SK-N-SH (cell line): ENCODE results near the gene PRKN. TPM values are rescaled to one million over a fixed set of nuclear protein-coding genes. Genes with fewer than 3 reads are reported as not detected.

ENCODE experiments used
- CTCF ChIA-PET: fragments of 300-600, 350-600 bp; formaldehyde crosslinking; extraction: SDS; loops from one replicate; lab custom pipeline; 2021; lab: Yijun Ruan, JAX
- POLR2A ChIA-PET: fragments of 350-600 bp; sonication (Branson Sonifier 250); formaldehyde crosslinking; extraction: SDS; loops from one replicate; lab custom pipeline; 2020; ENCODE audit warnings: antibody characterized with exemption, inconsistent platforms; lab: Yijun Ruan, JAX
- DNase-seq: peaks from one replicate; pipeline ENCODE4 v3.0.0; 2012
- H2AFZ ChIP-seq: fragments of 200-600 bp; sonication (generic); 2 replicates; pipeline ENCODE4 v1.8.1; 2016; ENCODE audit warnings: antibody characterized with exemption, mild to moderate bottlenecking, low read depth
- H3F3A ChIP-seq: fragments of 200-600 bp; sonication (generic); replicated peaks from 2 replicates; pipeline ENCODE3; 2016; ENCODE audit warnings: antibody characterized with exemption, mild to moderate bottlenecking; ENCODE audit not compliant: insufficient read depth
- H3K27ac ChIP-seq, 2 experiments: fragments of 200-500 bp in 1 of 2; fragments of 200-600 bp in 1 of 2; sonication (Bioruptor generic) in 1 of 2; sonication (generic), shearing (Covaris generic) in 1 of 2; 2 replicates each; pipeline versions ENCODE4 v1.5.1 to v1.6.1; 2014 to 2016; ENCODE audit warnings: low read depth in 2 of 2, inconsistent platforms in 1 of 2, low read length in 1 of 2, mild to moderate bottlenecking in 1 of 2, mixed read lengths in 1 of 2
- H3K27me3 ChIP-seq: fragments of 200-600 bp; sonication (generic), shearing (Covaris generic); 2 replicates; pipeline ENCODE4 v1.6.1; 2016; ENCODE audit warnings: mixed run types; ENCODE audit not compliant: insufficient read depth
- H3K36me3 ChIP-seq, 2 experiments: fragments of 200-500 bp in 1 of 2; fragments of 200-600 bp in 1 of 2; sonication (Bioruptor generic) in 1 of 2; sonication (generic) in 1 of 2; replicated peaks in 1 of 2; 2 replicates each; pipeline versions ENCODE3 to v1.5.1; 2014 to 2016; ENCODE audit warnings: low read length in 1 of 2, mild to moderate bottlenecking in 1 of 2; ENCODE audit not compliant: insufficient read depth in 2 of 2, control insufficient read depth in 1 of 2
- H3K4me1 ChIP-seq, 2 experiments: fragments of 200-500 bp in 1 of 2; fragments of 200-600 bp in 1 of 2; sonication (Bioruptor generic) in 1 of 2; sonication (generic), shearing (Covaris generic) in 1 of 2; 2 replicates each; pipeline versions ENCODE4 v1.5.1 to v1.6.1; 2014 to 2016; ENCODE audit warnings: low read depth in 1 of 2, low read length in 1 of 2, mixed run types in 1 of 2; ENCODE audit not compliant: insufficient read depth in 2 of 2, control insufficient read depth in 1 of 2
- H3K4me2 ChIP-seq: fragments of 200-600 bp; sonication (generic), shearing (Covaris generic); 2 replicates; pipeline ENCODE4 v1.6.1; 2017; ENCODE audit warnings: mixed run types
- H3K4me3 ChIP-seq, 2 experiments: fragments of 200-500 bp in 1 of 2; fragments of 200-600 bp in 1 of 2; sonication (Bioruptor generic) in 1 of 2; sonication (generic), shearing (Covaris generic) in 1 of 2; 2 replicates each; pipeline versions ENCODE4 v1.5.1 to v1.8.1; 2014 to 2016; ENCODE audit warnings: low read depth in 2 of 2, inconsistent platforms in 1 of 2, low read length in 1 of 2, mild to moderate bottlenecking in 1 of 2, mixed read lengths in 1 of 2, moderate library complexity in 1 of 2
- H3K79me2 ChIP-seq: fragments of 200-600 bp; sonication (generic); 2 replicates; pipeline ENCODE4 v1.8.1; 2017; ENCODE audit warnings: mild to moderate bottlenecking; ENCODE audit not compliant: insufficient read depth
- H3K9ac ChIP-seq: fragments of 200-600 bp; sonication (generic); 2 replicates; pipeline ENCODE4 v1.6.1; 2017; ENCODE audit warnings: mixed run types
- H3K9me2 ChIP-seq: fragments of 200-600 bp; sonication (generic); 2 replicates; pipeline ENCODE4 v1.6.1; 2017; ENCODE audit warnings: mixed run types
- H3K9me3 ChIP-seq: fragments of 200-600 bp; sonication (generic); 2 replicates; pipeline ENCODE4 v1.6.1; 2017; ENCODE audit warnings: mixed run types, mild to moderate bottlenecking, moderate library complexity
- H4K20me1 ChIP-seq: fragments of 200-600 bp; sonication (generic); 2 replicates; pipeline ENCODE4 v1.6.1; 2017; ENCODE audit warnings: mild to moderate bottlenecking, mixed run types; ENCODE audit not compliant: insufficient read depth
- FOXJ3 ChIP-seq: sonication (generic); formaldehyde crosslinking; IDR thresholded peaks from 2 replicates; pipeline ENCODE4 v1.5.1; 2020; ENCODE audit warnings: mild to moderate bottlenecking, missing genetic modification reagents
- GATA2 ChIP-seq: sonication (generic); formaldehyde crosslinking; IDR thresholded peaks from 2 replicates; pipeline ENCODE4 v1.5.0; 2020; ENCODE audit warnings: mild to moderate bottlenecking, missing genetic modification reagents
- IRF3 ChIP-seq: fragments of 150-350 bp; IDR thresholded peaks from 2 replicates; pipeline ENCODE4 v1.6.1; 2016; ENCODE audit warnings: mild to moderate bottlenecking, low read depth, low read length
- MEF2A ChIP-seq: IDR thresholded peaks from 2 replicates; pipeline ENCODE4 v1.4.0; 2012; ENCODE audit warnings: low read depth, borderline replicate concordance
- MXI1 ChIP-seq: IDR thresholded peaks from 2 replicates; pipeline ENCODE4 v1.6.1; 2012; ENCODE audit warnings: mild to moderate bottlenecking, low read depth, low read length, improper control_type of control experiment
- NFIC ChIP-seq: IDR thresholded peaks from 2 replicates; pipeline ENCODE4 v1.4.0; 2012; ENCODE audit warnings: borderline replicate concordance
- RCOR1 ChIP-seq: fragments of 150-350 bp; IDR thresholded peaks from 2 replicates; pipeline ENCODE4 v1.6.1; 2017; ENCODE audit warnings: antibody characterized with exemption, low read length
- RXRA ChIP-seq: IDR thresholded peaks from 2 replicates; pipeline ENCODE4 v1.4.0; 2012; ENCODE audit warnings: low read depth, mild to moderate bottlenecking, borderline replicate concordance
- TCF12 ChIP-seq: IDR thresholded peaks from 2 replicates; pipeline ENCODE4 v1.4.0; 2012
- YY1 ChIP-seq: IDR thresholded peaks from 2 replicates; pipeline ENCODE4 v1.4.0; 2012; ENCODE audit warnings: low read depth, mild to moderate bottlenecking
- ZBTB33 ChIP-seq: IDR thresholded peaks from 2 replicates; pipeline ENCODE4 v1.4.0; 2012; ENCODE audit warnings: low read depth, borderline replicate concordance
- WGBS: methylation state at CpG from one replicate; pipeline ENCODE4 v1.1.6; 2017; ENCODE audit warnings: low lambda C conversion rate; 5-methylcytosine and 5-hydroxymethylcytosine counted together
- polyA plus RNA-seq, 3 experiments: library from polyadenylated mRNA; depleted of rRNA; stranded (reverse); fragments of >200 nt; gene quantifications; 2 replicates each; pipeline ENCODE4 v1.2.3, GENCODE V29; 2012
- TF ChIP-seq, protein P1 (sequence below): IDR thresholded peaks from 2 replicates; pipeline ENCODE4 v1.6.1; 2012; ENCODE audit warnings: mild to moderate bottlenecking, low read depth, low read length, moderate library complexity
- TF ChIP-seq, protein P2 (sequence below): IDR thresholded peaks from 2 replicates; pipeline ENCODE4; 2012

The PRKN gene
- polyA plus RNA-seq, 1 of the 3 experiments (the other 2 are of a cell fraction), result 0.76 TPM

- TF ChIP-seq YY1, result no peak
- TF ChIP-seq RXRA, result no peak
- TF ChIP-seq, all 33 proteins: peak for 0
Measured at GRCh38 chr6:162070639-162071038, 656.9 kb downstream of the PRKN start (continued).

DNA sequence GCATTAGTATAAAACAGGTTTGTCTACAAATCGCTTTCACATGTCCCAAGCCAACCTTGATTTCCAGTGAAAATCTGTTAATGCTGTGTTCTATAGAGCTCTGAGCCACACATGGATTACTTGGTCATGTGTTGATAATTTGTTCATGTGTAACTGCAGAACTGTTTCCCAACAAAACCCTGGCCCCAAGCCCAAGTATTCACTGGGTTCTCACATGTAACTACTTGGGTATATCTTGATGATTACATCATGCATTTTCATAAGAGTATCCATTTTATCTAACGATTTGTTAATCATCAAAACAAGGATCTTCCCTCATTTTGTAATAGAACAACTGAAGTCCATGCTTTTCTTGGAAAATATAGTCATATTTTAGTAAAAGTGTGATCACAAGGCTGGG, 657.6 kb downstream of the PRKN start:
- no peaks in the 10 kb centered on the region for H3K36me3 ChIP-seq
- DNase-seq, result no peak
- POLR2A ChIA-PET, result no interaction called here
- no peaks in the 10 kb centered on the region for H3K9me3 ChIP-seq
- no peaks in the 10 kb centered on the region for H3K79me2 ChIP-seq
- CTCF ChIA-PET, result no interaction called here
- no peaks in the 10 kb centered on the region for H3K27me3 ChIP-seq
- no peaks in the 10 kb centered on the region for H3F3A ChIP-seq
- H3K4me1 ChIP-seq, result no peaks in the 10 kb centered on the region
- no peak overlapping the region for H3K27ac ChIP-seq
- WGBS, result 56% methylated on average over 2 of the region's 2 CpGs
- TF ChIP-seq MEF2A (no peak), TCF12 (no peak), RCOR1 (no peak), YY1 (no peak), IRF3 (no peak), FOXJ3 (no peak), MXI1 (no peak), ZBTB33 (no peak), NFIC (no peak), GATA2 (CRISPR knock-in tag) (no peak)
- TF ChIP-seq, protein P1, sequence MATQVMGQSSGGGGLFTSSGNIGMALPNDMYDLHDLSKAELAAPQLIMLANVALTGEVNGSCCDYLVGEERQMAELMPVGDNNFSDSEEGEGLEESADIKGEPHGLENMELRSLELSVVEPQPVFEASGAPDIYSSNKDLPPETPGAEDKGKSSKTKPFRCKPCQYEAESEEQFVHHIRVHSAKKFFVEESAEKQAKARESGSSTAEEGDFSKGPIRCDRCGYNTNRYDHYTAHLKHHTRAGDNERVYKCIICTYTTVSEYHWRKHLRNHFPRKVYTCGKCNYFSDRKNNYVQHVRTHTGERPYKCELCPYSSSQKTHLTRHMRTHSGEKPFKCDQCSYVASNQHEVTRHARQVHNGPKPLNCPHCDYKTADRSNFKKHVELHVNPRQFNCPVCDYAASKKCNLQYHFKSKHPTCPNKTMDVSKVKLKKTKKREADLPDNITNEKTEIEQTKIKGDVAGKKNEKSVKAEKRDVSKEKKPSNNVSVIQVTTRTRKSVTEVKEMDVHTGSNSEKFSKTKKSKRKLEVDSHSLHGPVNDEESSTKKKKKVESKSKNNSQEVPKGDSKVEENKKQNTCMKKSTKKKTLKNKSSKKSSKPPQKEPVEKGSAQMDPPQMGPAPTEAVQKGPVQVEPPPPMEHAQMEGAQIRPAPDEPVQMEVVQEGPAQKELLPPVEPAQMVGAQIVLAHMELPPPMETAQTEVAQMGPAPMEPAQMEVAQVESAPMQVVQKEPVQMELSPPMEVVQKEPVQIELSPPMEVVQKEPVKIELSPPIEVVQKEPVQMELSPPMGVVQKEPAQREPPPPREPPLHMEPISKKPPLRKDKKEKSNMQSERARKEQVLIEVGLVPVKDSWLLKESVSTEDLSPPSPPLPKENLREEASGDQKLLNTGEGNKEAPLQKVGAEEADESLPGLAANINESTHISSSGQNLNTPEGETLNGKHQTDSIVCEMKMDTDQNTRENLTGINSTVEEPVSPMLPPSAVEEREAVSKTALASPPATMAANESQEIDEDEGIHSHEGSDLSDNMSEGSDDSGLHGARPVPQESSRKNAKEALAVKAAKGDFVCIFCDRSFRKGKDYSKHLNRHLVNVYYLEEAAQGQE, result no peak
- TF ChIP-seq, protein P2, sequence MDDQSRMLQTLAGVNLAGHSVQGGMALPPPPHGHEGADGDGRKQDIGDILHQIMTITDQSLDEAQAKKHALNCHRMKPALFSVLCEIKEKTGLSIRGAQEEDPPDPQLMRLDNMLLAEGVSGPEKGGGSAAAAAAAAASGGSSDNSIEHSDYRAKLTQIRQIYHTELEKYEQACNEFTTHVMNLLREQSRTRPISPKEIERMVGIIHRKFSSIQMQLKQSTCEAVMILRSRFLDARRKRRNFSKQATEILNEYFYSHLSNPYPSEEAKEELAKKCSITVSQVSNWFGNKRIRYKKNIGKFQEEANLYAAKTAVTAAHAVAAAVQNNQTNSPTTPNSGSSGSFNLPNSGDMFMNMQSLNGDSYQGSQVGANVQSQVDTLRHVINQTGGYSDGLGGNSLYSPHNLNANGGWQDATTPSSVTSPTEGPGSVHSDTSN, result no peak
- no peak overlapping the region for H2AFZ ChIP-seq
- H3K9ac ChIP-seq, result no peak overlapping the region
- H4K20me1 ChIP-seq, result no peaks in the 10 kb centered on the region
- no peaks in the 10 kb centered on the region for H3K9me2 ChIP-seq
- no peak overlapping the region for H3K4me2 ChIP-seq
- H3K4me3 ChIP-seq, result no peak overlapping the region
